Measurements from ENCODE around the gene TMEM132C.

DNA sequence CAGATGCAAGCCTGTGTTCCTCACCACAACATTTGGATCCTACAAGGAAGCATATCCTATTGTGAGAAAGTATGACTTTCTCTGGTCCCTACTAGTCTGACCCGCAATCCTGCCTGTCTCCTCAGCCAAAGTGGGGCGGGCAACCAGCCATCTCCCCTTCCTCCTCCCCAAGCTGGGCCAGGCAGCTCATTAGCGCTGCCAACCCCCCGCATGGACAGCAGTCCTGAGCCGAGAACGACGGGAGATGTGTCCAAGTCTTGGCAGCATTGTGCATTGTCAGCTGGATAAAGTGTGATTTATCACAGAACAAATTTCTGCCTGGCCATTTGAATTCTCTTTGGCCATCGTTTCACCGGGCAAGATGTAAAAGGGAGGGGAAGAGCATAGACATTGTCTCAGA lies 417.4 kb downstream of the TMEM132C start:
- TF ChIP-seq CTCF (IDR thresholded peaks at IDR 0.05) (no peak), POLR2A (IDR thresholded peaks at IDR 0.05) (no peak)
